ENCODE measurements around the gene TNFAIP1. TPM values are rescaled to one million over a fixed set of nuclear protein-coding genes. Genes with fewer than 3 reads are reported as not detected.
A peak's percentile ranks its signal among the peaks of the same experiment; 100 is the strongest.

TNFAIP1 gene
- polyA plus RNA-seq, 2 of the 4 experiments (the other 2 are of a cell fraction): 38.8 to 68.3 TPM

DNA sequence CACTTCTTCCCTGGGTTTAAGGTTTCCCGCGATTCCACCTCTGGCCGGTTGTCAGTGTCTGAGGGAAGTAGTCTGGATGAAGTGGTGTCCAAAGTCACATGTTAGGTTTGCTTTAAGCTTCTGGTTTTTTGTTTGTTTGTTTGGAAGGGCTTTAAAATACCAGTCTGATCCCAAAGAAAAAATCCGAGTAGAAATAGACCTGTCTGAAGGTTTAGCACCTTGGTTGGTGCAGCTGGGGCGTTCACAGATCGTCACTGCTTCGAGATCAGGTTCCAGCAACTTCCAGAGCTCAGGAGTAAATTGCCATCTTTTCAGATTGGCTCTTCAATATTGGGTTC is 16.0 kb upstream of the TNFAIP1 start:
- ATAC-seq (peak in 1 of 2 experiments; percentile 32; a peak in 4 of 6 replicates), DNase-seq (ENCODE audit: low read depth in 1 of 2, low spot score in 1 of 2) (no peak), FAIRE-seq (no peak)
- H3K4me2 ChIP-seq: peak overlapping the region; percentile 89
- TF ChIP-seq, protein P1, sequence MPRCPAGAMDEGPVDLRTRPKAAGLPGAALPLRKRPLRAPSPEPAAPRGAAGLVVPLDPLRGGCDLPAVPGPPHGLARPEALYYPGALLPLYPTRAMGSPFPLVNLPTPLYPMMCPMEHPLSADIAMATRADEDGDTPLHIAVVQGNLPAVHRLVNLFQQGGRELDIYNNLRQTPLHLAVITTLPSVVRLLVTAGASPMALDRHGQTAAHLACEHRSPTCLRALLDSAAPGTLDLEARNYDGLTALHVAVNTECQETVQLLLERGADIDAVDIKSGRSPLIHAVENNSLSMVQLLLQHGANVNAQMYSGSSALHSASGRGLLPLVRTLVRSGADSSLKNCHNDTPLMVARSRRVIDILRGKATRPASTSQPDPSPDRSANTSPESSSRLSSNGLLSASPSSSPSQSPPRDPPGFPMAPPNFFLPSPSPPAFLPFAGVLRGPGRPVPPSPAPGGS (IDR thresholded peaks at IDR 0.05): 0 out of 3 replicates have a peak, but pooled peaks have one; percentile 5
- no peak for TF ChIP-seq EP300 (IDR thresholded peaks at IDR 0.05)
- peak overlapping the region; percentile 73 for H3K4me3 ChIP-seq
- WGBS (ENCODE audit: missing lambda C conversion rate): 3% methylated on average over 7 of the region's 7 CpGs
- H3K4me1 ChIP-seq: peaks cover 50% of the 10 kb centered on the region
- no peaks in the 10 kb centered on the region for H3K9me3 ChIP-seq
- peak overlapping the region; percentile 76 to 88 for H3K27ac ChIP-seq
- ChIA-PET POLR2A (interaction anchor here (0.7 to 2.2 kb wide), 4 partner anchors 16 to 148 kb away, joined by 3 to 14 read pairs (median 4); partner anchors contain the start of genes IFT20, POLDIP2 and TNFAIP1), CTCF (interaction anchor here (0.7 to 5.0 kb wide), 9 partner anchors 9 to 88 kb away, joined by 3 to 39 read pairs (median 8); partner anchors contain the start of genes IFT20 and TNFAIP1)

DNA sequence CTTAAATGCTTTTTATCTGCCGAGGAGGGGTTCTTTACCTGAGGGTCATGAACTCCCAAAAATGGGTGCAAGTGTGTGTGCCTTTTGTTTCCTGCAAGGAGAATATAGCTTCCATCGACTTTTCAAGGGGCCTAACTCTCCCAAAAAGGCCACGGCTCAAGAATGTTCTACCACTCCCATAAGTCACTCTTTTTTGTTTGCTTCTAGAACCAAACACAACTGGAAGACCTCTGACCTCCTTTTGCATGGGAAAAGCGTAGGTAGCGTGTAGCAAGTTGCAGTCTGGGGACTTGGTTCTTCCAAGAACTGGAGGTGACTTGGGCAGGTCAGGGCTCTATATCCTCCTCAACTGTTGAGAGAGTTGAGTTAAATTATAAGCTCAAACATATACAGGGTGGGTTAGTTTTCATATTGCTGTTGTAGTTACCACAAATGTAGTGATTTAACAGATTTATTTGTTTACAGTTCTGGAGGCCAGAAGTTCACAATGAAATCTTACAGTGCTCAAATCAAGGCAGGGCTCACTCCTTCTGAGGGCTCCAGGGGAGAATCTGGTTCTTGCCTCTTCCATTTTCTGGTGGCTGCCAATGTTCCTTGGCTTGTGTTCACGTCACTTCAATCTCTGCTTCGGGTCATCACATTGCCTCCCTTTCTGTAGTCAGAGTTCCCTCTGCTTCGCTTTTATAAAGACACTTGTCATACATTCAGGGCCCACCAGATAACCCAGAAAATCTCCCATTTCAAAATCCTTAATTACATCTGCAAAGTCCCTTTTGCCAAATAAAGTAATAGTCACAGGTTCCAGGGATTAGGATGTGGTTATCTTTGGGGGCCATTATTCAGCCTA is 15.1 kb upstream of the TNFAIP1 start:
- no peak for ATAC-seq
- Histone ChIP-seq H3K4me3 (peak overlapping the region; percentile 73), H3K9me3 (no peaks in the 10 kb centered on the region), H3K4me1 (peaks cover 59% of the 10 kb centered on the region), H3K4me2 (peak overlapping the region; percentile 89), H3K27ac (peak overlapping the region; percentile 76 to 88; a peak in 5 of 6 replicates)
- WGBS (ENCODE audit: missing lambda C conversion rate): 65% methylated on average over 8 of the region's 8 CpGs
- no peak for DNase-seq (ENCODE audit: low read depth in 1 of 2, low spot score in 1 of 2)
- no peak for FAIRE-seq
- no peak for TF ChIP-seq SMC3 (IDR thresholded peaks at IDR 0.05)
- TF ChIP-seq NFE2L2 (conservative IDR thresholded peaks at IDR 0.05; ENCODE audit: low read length): no peak
- TF ChIP-seq TFCP2L1 (CRISPR knock-in tag; IDR thresholded peaks at IDR 0.05): no peak
- ChIA-PET POLR2A (interaction anchor here (0.8 to 2.2 kb wide), 2 partner anchors 15 to 69 kb away, joined by 4 to 14 read pairs; partner anchors contain the start of genes IFT20 and TNFAIP1), CTCF (interaction anchor here (0.9 to 5.0 kb wide), 13 partner anchors 8 to 88 kb away, joined by 3 to 39 read pairs (median 8); partner anchors contain the start of genes IFT20 and TNFAIP1)

DNA sequence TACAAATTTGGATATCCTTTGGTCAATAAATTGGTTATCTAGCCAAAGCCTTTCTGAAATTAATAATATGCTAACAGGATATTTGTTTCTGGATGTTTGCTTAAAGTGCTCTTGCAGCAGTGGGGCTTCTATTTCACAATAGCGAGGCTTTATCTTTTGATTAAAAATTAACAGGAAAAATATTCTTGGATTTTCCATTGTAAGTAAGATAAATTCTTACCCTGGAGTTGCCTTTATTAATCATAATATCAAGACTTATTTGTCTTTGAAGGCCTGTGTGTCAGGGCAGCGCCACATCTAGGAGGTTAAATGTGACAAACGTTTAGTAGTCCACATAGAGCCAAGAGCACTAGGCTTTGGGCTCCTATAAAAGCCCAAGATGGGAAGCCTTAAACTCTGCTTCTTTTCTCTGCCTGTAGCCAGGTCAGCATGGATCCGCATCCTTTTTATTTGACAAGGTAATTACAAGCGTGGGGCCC is 11.3 kb upstream of the TNFAIP1 start:
- ChIA-PET CTCF (interaction anchor here (1.5 to 3.7 kb wide), 5 partner anchors 10 to 92 kb away, joined by 3 to 27 read pairs (median 12); no protein-coding TSS in a partner anchor), POLR2A (interaction anchor here (1.4 kb wide), 1 partner anchor 11 kb away, joined by 5 read pairs; the partner anchor contains the start of genes IFT20 and TNFAIP1)
- Histone ChIP-seq H3K4me3 (no peak overlapping the region), H3K9me3 (no peaks in the 10 kb centered on the region), H3K4me1 (peaks cover 56% of the 10 kb centered on the region), H3K4me2 (peak overlapping the region; percentile 64), H3K27ac (peak overlapping the region; percentile 62 to 85)
- ATAC-seq (peak in 1 of 2 experiments; percentile 31; a peak in 2 of 6 replicates), DNase-seq (ENCODE audit: low read depth in 1 of 2, low spot score in 1 of 2) (peak in 1 of 2 experiments; percentile 32), FAIRE-seq (no peak)
- 16% methylated on average over 5 of the region's 5 CpGs for WGBS (ENCODE audit: missing lambda C conversion rate)
- TF ChIP-seq CEBPB (IDR thresholded peaks at IDR 0.05): peak; percentile 91
- TF ChIP-seq FOSB (CRISPR knock-in tag; IDR thresholded peaks at IDR 0.05): no peak
- TF ChIP-seq CHD4 (IDR thresholded peaks at IDR 0.05; ENCODE audit: borderline replicate concordance): no peak

DNA sequence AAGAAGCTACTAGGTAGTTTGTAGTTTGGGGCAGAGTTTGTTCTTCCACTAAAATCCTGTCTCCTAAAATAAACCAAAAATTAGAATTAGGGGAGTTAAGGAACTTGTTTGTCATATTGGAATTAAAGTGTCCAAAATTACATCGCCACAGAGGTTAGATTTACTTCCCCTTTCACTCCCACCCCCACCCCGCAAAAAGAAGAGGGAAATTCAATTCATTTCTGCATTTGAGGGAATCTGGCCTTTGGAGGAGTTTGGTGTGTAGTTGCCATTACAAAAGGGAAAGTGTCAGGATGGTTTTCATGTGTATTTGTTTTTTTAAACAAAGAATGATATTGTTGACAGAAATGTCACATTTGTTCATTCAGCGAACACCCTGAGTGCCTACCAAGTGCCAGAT is 10.8 kb upstream of the TNFAIP1 start:
- H3K27ac ChIP-seq: peak overlapping the region; percentile 62 to 85
- ChIA-PET POLR2A (interaction anchor here (1.4 kb wide), 1 partner anchor 11 kb away, joined by 5 read pairs; the partner anchor contains the start of genes IFT20 and TNFAIP1), CTCF (interaction anchor here (2.1 to 2.6 kb wide), 3 partner anchors 11 to 91 kb away, joined by 6 to 17 read pairs (median 12); no protein-coding TSS in a partner anchor)
- ATAC-seq (no peak), FAIRE-seq (no peak), DNase-seq (ENCODE audit: low read depth in 1 of 2, low spot score in 1 of 2) (no peak)
- WGBS (ENCODE audit: missing lambda C conversion rate): 89% methylated on average over 3 of the region's 3 CpGs
- peaks cover 55% of the 10 kb centered on the region for H3K4me1 ChIP-seq
- H3K9me3 ChIP-seq: no peaks in the 10 kb centered on the region
- TF ChIP-seq EP300 (IDR thresholded peaks at IDR 0.05): no peak
- TF ChIP-seq, protein P2, sequence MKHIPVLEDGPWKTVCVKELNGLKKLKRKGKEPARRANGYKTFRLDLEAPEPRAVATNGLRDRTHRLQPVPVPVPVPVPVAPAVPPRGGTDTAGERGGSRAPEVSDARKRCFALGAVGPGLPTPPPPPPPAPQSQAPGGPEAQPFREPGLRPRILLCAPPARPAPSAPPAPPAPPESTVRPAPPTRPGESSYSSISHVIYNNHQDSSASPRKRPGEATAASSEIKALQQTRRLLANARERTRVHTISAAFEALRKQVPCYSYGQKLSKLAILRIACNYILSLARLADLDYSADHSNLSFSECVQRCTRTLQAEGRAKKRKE (CRISPR knock-in tag; IDR thresholded peaks at IDR 0.05; ENCODE audit: low read depth): no peak
- no peak for TF ChIP-seq ZNF302 (CRISPR knock-in tag; IDR thresholded peaks at IDR 0.05)
- TF ChIP-seq MAZ (IDR thresholded peaks at IDR 0.05; ENCODE audit: borderline replicate concordance, low read depth, low read length): no peak
- no peak for TF ChIP-seq KDM5A (IDR thresholded peaks at IDR 0.05)
- no peak for TF ChIP-seq EHF (CRISPR knock-in tag; IDR thresholded peaks at IDR 0.05)
- peak overlapping the region; percentile 64 for H3K4me2 ChIP-seq
- no peak overlapping the region for H3K4me3 ChIP-seq
